Hindlimb muscle (tissue), 1 donor: ENCODE results near the gene HINFP. TPM values are rescaled to one million over a fixed set of nuclear protein-coding genes. Genes with fewer than 3 reads are reported as not detected.

Experiments
- DNase-seq: peaks from one replicate; pipeline ENCODE4 v3.0.0-alpha.2; 2013
- polyA plus RNA-seq: library from polyadenylated mRNA; unstranded; fragments of 120-200 nt; gene quantifications from one replicate; pipeline ENCODE4 v1.2.1, GENCODE V29; 2013; ENCODE audit not compliant: insufficient read length

Gene HINFP, protein sequence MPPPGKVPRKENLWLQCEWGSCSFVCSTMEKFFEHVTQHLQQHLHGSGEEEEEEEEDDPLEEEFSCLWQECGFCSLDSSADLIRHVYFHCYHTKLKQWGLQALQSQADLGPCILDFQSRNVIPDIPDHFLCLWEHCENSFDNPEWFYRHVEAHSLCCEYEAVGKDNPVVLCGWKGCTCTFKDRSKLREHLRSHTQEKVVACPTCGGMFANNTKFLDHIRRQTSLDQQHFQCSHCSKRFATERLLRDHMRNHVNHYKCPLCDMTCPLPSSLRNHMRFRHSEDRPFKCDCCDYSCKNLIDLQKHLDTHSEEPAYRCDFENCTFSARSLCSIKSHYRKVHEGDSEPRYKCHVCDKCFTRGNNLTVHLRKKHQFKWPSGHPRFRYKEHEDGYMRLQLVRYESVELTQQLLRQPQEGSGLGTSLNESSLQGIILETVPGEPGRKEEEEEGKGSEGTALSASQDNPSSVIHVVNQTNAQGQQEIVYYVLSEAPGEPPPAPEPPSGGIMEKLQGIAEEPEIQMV
- 21.8 TPM for polyA plus RNA-seq

DNA sequence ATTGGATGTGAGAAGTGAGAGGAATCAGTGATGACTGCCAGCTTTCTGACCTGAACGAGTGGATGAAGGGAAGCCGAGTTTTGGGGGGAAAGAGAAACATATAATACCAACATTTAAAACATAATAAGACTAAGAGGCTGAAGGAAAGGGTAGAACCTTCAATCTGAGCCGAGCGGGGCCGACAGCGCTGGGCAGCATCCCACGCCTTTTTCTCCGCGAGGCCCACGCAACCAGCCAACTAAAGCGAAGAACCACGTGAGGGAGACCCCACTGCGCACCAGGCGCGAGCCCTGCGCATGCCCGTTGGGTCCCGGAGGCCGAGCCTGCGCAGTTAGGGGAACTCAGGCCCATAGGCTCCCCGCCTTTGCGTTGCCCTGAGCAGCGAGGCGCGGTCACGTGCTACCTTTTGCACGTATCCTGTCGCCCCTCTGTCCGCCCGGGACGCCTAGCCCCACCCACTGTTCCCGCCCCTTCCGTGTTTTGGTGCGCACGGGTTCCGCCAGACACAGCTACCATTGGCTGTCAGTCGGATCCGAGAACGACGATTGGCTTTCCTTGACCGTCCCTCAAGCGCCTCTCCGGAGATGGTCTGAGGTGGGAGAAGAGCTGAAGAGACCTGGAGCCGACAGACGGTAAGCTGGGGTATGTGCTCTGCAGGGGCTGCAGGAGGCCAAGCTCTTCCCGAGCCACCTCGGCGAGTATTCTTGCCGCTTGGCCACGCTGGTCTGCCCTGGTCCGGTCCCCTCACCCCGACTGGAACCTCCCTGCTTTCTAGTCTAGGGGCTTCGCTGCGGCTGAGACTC is at the start of gene HINFP:
HINFP (plus strand) TSS at position 573 of the 803 bp plus-strand sequence. CDS start 5,365 bp downstream, outside the sequence.
- DNase-seq: peak; percentile 99

DNA sequence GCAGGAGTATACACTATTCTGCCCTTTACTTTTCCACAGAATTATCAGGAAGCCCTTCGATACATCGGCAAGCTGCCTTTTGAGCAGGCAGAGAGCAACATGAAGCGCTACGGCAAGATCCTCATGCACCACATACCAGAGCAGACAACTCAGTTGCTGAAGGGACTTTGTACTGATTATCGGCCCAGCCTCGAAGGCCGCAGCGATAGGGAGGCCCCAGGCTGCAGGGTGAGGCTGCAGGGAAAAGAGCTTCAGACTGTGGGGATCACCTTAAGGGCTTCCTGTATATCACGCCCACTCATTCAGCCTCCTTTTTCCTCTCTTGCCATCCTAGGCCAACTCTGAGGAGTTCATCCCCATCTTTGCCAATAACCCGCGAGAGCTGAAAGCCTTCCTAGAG is 43.5 kb upstream of the HINFP start:
- DNase-seq: no peak

- DNase-seq: no peak
These were observed 42.5 kb upstream of the HINFP start for GRCh38 chr11:119078675-119079420.

DNA sequence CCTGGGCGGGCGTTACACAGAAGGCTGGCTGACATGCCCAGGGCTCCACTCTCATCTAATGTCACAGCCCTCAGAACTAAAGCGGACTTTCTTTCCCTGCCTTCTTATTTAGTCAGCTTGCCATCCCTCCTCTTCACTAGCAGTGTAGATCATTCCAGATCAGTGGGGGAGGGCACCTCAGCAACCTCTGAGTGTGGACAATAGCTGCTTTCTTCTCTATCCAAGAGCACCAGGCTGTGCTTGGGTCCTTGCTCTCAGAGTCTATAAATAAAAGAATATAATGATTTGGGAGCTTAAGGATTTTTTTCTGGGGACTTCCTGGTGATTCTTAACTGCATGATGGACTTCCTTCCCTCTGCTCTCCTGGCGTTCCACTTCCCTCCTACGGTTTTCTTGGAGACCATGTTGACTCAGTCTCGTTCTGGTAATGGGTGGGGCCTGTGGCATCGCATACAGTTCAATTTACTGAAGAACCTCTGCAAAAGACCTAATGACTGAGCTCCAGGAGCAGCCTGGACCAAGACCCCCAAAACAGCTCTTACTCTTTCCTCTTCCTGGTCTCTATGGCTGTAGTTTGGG is 39.6 kb upstream of the HINFP start:
- no peak for DNase-seq

- peak; percentile 97 for DNase-seq
These were observed 36.5 kb upstream of the HINFP start, which contains the start of gene HMBS for GRCh38 chr11:119084663-119085436. TSS of gene HMBS (plus strand) at chr11:119084881. CDS start at chr11:119085034, 153 bp downstream.

GRCh38 chr11:119085437-119085847 is 35.9 kb upstream of the HINFP start:
- no peak for DNase-seq

GRCh38 chr11:119087123-119087522 is 34.3 kb upstream of the HINFP start:
- no peak for DNase-seq

DNA sequence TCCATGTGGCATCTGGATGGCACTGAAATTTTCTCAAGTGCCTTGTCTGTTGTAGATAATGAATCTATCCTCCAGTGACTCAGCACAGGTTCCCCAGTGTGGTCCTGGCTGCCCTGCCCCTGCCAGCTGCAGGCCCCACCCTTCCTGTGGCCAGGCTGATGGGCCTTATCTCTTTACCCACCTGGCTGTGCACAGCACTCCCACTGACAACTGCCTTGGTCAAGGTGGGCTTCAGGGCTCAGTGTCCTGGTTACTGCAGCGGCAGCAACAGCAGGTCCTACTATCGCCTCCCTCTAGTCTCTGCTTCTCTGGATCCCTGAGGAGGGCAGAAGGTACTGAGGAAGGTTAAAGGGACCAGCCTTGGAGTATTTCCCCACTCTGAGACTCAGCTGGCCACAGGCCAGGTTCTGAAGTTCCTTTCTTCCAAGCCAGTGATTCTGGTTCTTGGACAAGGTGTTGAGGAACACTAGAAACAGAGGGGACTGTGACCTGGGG is 33.6 kb upstream of the HINFP start:
- no peak for DNase-seq

- no peak for DNase-seq
These were observed 33.0 kb upstream of the HINFP start for GRCh38 chr11:119088406-119088805.

DNA sequence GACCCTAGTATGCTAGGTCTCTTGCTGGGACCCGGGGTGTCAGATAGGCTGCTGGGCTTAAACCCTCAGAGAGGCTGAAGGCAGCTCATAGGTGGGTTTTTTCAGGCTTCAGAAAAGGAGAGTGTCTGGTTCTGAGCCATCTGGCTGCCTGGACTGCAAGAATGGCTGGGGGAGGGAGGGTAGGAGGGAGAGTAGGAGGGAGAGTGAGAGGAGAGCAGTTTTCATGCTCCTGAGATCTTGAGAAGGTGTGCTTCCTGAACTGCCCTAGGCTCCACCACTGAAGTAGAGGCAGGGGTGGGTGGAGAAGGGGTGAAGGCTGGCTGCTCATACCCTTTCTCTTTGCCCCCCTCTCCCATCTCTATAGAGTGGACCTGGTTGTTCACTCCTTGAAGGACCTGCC is 32.1 kb upstream of the HINFP start:
- DNase-seq: no peak

- DNase-seq: peak; percentile 59
These were observed 30.2 kb upstream of the HINFP start for GRCh38 chr11:119091178-119091577.

- DNase-seq: no peak
These were observed 29.2 kb upstream of the HINFP start for GRCh38 chr11:119091966-119092879.

- no peak for DNase-seq
These were observed 28.2 kb upstream of the HINFP start for GRCh38 chr11:119092880-119093842.

GRCh38 chr11:119093942-119094815 is 27.2 kb upstream of the HINFP start:
- DNase-seq: no peak

- DNase-seq: peak; percentile 78
These were observed 26.6 kb upstream of the HINFP start for GRCh38 chr11:119094816-119095065.

DNA sequence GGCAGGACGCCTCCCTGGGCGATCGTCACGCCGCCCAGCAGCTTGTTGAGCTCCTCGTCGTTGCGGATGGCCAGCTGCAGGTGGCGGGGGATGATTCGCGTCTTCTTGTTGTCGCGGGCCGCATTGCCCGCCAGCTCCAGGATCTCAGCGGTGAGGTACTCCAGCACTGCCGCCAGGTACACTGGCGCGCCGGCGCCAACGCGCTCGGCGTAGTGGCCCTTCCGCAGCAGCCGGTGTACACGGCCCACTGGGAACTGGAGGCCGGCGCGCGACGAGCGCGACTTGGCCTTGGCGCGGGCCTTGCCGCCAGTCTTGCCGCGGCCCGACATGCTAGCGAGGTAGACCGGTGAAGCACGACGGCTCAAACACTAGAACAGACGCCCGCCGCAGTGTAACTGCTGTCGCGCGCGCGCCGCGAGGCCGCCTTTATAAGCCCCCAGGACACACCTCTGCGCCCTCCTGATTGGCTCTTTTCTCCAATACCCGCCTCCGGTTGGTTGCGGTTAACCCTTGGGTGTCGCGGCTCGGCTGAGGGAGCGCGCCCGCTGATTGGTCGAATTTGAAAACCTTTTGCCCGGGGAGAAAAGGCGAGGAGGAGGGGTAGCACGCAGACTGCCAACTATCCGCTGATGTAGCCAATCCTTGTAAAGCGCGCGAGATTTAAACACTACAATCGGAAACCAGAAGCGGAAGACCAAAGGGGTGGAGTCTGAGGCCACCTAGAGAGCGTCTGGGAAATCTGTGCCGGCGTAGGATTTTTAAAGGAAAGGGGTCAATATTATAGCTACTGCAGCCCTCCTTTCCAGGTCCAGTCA is 26.1 kb upstream of the HINFP start:
- DNase-seq: peak; percentile 98

GRCh38 chr11:119099711-119100110 is 21.7 kb upstream of the HINFP start:
- no peak for DNase-seq
